Activated effector memory CD4-positive, alpha-beta T cell treated with Interleukin-2 at 50 U/mL for 16 hours (primary cell): ENCODE measurements around the gene SLC44A3.

ENCODE experiments used
- DNase-seq: peaks from one replicate; pipeline ENCODE4 v3.0.0-alpha.2; 2020

SLC44A3 gene

DNA sequence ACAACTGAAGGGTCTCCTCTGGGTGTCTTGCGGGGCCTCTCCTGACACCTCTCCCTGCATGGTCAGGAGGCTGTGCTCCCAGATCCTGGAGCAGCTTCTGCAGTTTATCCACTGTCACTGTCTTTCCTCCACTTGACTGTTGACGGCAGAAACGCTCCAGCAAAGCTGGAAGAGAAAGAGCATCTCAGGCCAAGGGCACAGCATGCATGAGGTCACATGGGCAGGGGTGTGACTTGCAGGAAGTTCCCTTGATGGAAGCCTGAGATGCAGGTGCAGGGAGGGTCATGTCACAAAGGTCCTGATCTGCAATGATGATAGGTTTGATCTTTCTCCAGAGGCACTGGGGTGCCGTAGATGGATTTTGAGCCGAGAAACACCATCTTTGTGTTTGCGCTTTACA, 23.3 kb downstream of the SLC44A3 start:
- no peak for DNase-seq

DNA sequence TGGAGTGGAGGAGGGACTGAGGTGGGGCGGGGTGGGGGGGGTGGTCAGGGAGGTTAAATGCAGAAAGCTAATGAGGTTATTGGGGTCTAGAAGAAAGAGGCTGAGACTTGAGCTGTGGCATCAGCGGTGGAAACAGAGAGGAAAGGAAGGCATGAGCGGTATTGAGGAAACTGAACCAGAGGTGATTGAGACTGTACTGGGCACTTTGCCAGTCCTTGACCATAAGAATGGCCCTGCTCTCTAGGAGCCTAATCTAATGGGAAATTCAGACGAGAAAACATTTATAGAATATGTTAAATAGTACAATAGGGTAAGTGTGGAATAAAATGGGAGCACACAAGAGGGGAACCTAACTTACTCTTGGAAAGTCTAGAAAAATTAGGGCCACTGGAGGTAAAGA, 23.7 kb downstream of the SLC44A3 start:
- DNase-seq, result no peak

DNA sequence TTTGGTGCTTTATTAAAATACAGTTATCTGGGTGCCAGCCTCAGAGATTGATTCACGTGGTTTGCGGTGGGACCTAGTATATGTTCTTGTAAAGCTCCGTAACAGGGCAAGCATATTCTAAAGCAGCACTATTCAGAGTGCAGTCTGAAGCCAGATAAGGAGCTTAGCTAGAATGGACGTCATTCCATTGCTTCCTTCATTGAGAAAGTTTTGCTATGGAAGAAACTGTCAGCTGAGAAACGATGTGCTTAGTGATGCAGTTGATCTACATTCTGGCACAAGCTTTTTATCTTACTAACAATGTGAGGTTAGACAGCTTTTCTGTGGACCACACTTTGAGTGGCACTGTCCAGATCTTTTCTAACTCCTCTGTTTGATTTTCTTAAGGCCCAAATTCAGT, 26.2 kb downstream of the SLC44A3 start:
- no peak for DNase-seq

DNA sequence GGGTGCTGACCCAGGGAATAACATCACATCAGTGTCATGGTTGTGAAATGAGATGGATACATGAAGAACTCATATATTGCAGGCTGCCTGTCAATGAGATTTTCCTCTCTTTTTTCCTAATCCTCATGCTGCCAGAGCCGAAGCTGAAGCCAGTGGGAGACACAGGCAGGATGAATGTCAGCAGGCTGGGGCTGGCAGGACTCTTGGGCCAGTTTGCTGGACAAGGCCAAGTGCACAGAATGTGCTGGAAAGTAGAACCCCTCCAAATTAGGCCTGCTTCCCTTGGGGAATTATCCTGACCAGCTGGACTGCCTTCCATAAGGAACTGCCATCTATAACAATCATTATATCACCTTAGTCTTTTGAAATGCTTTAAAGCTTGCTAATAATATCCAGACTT, 31.4 kb downstream of the SLC44A3 start:
- DNase-seq, result no peak

DNA sequence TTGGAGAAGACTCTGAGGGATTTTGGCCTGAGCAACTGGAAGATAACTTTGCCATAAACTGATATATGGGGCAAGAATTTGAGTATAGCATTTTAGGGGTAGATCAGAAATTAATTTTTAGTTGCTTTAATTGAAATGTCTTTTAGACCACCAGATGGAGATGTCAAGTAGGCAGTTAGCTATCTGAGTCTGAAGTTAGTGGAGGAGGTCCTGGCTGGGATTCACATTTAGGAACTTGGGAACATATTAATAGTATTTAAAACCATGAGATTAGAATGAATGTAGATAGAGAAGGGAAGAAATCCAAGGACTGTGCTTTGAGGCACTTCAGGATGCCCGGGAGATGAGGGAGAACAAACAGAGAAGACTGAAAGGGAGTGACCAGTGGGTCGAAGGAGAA, 32.6 kb downstream of the SLC44A3 start:
- no peak for DNase-seq

DNA sequence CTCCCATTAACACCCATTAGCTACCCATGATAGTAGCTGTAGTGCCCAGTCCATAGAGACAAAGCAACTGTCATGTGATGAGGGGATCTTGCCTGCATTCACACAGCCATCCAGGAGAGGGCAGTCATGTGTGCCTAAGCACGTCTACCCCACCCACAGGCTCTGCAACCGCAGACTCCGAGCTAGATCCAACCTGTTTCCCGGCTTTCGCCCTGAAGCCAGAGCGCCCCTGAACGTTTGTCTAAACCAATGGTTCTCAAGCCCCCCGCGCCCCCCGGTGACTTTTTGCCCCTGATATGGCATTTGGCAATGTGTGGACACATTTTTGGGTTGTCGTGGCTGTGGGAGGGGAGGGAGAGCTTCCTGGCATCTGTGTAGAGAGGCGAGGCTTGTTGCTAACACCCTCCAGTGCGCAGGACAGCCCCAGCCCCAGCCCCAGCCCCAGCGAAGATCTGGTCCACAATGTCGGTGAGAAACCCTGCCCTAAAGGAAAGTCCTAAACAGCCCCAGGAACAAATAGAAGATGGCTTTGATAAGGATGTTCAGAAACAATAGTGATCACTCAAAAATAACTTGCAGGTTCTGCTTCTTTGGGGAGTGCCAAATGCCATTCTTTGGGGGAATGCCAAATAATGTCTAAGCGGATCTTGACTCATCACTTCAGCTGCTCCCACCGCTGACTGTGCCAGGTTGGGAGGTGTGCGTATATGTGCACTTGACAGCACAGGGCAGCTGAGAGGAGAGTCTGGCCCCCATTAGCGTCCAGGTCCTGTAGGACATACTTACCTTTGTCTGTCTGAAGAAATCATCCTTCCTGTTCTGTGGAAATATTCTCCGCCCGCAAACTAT, 34.5 kb downstream of the SLC44A3 start:
- DNase-seq, result peak; percentile 58

DNA sequence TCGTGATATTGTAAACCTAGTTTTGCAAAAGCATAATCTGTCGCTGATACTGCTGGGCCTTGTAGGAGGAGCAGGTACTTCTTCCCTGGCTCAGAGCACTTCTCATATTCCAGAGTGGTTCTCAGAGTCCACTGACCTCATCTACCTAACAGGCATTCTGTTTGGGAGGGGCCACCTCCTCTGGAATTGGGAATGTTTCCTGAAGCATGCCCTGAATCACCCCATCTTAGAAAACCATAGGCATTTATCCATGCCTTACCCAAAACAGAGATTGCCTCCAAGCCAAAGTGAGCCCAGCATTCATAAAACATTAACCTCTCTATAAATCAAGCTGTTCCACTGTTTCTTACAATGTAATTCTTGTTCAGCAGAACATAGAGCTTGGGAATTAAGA, 35.1 kb downstream of the SLC44A3 start:
- no peak for DNase-seq

DNA sequence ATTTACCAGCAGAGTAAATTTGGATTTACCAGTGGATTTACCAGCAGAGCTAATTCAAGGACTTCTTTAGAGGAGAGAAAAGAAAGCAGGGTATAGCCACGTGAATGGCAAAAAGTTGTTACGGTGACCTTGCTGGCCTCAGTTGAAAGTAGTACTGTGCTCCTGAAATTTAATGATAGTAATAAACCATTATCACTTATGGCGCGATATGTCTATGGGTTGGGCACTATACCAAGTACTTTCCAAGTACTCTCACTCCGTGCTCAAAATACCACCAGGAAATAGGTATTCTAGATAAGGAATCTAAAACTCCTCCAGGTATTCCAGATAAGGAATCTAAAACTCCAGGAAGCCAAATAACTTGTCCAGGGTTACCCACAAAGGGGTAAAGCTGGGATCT, 35.8 kb downstream of the SLC44A3 start:
- no peak for DNase-seq

DNA sequence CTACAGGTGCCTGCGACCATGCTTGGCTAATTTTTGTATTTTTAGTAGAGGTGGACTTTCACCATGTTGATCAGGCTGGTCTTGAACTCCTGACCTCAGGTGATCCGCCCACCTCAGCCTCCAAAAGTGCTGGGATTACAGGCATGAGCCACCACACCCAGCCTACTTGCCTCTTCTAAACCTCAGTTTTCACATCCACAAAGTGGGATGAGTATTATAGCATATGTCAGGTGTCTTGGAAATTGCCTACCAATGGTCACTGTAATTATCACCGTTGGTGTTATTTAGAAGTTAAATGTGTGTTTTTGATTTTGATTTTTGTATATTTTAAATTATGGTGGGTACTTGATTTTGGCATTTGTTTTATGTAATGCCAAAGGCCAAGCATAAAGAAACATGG, 36.7 kb downstream of the SLC44A3 start:
- DNase-seq, result no peak

DNA sequence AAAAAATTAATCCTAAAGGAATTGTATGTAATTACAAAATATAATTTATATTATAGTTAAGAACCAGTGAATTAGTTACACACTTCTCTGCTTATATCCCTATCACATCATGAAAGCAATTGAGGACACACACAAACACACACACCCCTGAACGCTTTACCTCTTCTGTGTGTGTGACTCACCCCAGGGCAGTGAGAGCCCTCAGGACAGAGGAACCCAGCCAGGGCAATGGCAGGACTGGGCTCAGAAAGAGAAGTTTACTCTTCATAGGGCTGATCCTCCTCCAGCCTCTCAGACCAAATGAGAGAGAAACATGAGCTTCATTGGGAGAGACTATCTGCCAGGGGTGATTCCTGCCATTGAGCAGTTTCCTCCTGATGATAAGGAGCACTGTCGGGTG, 38.1 kb downstream of the SLC44A3 start:
- DNase-seq, result no peak

DNA sequence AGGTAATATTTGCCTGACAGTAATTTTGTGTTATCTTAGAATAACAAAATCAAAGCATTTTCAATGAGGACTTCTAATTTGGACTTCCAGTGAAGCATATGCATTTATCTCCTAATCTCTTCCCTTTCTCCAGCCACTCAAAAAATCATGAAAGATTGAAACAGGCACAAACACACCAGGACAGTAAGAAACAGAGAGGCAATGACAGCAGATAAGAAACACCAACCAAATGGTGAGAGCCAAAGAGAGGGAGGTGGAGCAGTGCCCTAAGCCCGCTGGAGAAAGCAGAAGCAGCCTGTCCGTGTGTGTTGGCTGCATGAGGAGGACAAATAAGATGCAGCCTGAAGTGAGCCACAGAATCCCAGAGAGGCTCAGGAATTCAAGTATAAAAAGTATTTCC, 39.0 kb downstream of the SLC44A3 start:
- DNase-seq, result no peak

DNA sequence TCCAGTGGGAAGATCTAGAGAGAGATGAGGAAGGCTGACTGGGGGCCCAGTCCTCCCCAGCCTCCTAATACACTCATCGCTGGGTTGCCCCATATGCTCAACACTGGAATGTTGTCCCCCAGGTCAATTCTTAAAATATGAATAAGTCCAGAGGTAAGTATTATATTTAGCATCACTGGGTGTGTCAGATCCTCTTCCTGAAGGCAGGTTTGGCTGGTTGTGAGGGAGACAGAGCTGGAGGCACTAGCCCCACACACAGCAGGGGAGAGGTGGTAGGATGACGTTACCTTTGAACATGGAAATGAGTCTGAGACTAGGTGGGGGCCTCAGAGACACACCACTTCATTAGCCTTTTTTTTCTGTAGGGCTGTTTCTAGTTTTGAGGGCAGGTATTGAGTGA, 42.6 kb downstream of the SLC44A3 start:
- DNase-seq, result no peak

DNA sequence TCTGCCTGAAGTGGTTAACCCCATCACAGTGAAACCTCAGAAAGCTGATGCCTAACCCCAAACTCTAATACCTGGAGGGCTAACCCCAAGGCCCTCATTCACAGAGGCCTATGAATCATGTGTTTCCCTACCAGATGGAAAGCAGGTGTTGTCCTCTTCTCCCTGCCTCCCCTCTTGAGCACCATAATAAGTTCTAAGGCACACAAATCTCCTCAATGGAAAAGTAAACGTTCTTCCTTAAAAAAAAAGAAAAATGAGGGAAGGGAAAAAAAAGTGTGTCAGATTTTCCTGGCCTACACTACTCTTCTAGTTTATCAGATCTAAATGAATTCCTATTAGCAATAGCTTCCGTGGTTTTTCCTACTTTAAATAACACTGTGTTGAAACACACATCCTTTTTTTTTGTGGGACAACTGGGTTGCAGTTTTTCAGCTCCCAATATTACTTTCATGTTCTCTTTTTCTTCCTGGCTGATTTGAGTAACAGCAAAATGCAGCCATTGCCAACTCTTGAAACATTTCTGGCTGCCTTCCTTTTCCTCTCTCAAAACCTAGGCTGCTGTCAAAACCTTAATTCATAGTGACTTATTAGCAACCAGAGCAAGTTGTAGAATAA, 43.2 kb downstream of the SLC44A3 start:
- DNase-seq, result no peak

DNA sequence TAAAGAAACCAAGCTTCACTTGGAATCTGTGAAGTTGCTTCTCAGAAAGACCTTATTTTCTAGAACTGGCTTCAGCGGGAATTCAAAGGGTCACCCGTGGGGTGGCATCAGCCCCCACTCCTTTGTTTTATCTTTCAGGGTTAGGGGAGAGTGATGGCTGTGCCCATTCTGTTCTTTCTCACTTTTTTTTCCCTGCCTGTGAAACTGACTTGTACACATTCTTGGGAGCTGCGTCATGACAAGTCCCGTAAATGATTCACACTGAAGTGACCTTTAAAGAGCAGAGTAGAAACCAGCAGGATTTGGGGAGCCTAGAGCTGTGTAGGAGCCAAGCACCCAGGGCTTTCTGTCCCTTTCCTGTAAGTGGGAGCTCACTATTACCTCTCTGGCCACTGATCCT, 43.8 kb downstream of the SLC44A3 start:
- no peak for DNase-seq

DNA sequence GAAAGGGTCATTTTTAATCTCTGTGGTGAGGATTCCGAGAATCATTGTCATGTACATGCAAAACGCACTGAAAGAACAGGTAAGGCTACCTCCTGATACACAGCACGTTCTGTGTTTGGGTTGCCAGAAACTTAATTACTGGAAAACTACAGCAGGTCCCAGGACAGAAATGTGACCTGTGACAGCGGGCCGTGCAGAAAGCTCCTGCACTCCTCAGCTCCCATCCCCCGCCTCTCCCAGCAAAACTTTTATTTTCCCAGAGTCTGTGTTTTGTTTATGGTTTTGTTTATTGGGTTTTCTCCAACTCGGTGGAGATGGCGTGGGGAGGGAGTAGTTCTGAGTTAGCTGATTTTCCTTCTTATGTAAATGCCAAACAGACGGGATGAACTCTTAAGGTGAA, 44.7 kb downstream of the SLC44A3 start:
- no peak for DNase-seq

DNA sequence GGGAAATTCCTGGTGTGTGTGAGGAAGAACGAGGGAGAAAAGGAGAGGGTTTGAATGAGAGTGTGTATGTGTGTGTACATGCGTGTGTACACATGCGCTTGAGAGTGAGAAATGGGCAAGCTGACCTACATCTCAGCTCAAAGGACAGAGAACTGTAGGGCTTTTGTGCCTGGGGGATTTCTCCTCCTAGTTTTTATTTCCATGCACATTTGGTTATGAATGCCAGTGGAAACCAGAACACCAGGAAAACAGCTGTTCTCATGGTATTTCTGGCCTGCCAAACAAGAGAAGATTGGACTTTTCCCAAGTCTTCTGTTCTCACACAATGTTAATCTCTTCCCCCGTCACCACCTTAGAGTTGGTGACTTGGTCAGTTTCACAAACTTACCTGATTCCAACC, 45.2 kb downstream of the SLC44A3 start:
- DNase-seq, result no peak

DNA sequence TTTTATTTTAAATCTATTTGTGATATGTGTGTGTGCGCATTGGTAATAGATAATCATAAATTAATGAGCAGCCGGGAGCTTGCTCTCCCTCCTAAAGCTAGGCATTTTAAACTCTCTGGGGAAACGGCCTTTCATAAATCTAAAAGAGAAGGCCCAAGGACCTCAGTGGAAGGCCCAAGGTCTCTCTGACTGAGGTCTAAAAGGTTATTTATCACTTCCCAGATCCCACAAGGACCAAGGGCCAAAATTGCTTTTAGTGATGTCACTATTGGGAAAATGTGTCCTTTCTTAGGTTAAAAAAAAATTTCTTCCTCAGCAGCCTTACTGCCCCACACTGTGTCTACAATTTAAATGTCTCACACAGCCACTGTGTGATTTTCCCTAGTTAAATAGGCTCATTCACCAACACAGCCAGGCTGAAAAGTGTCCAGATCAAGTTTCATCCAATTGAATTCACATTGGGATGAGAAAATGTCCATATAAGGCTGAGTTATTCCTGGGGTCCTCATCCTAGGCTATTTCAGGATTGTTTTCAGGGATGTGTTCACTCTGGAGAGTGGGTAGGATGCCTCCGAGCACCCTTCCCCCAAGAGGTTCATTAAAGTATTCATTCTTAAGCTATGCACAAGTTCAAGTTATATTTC, 46.1 kb downstream of the SLC44A3 start:
- DNase-seq, result no peak

DNA sequence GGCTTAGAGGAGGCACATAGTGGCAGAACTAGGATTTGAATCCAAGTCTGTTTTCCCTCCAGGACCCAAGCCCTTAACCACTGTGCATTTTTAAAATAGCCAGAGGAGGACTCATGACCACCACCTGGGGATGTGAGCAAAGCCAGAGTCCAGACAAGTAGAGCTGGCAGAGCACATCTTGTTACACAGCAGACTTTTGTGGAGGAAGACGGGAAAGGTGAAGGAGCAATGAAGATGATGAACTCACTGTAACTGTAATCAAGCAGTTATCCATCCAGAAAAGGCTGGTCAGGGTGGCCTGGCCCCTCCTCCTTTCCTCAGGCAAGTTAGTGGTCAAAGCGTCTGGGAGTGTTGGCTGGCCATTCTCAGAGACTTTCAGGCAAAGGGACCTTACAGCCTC, 50.9 kb downstream of the SLC44A3 start:
- no peak for DNase-seq

DNA sequence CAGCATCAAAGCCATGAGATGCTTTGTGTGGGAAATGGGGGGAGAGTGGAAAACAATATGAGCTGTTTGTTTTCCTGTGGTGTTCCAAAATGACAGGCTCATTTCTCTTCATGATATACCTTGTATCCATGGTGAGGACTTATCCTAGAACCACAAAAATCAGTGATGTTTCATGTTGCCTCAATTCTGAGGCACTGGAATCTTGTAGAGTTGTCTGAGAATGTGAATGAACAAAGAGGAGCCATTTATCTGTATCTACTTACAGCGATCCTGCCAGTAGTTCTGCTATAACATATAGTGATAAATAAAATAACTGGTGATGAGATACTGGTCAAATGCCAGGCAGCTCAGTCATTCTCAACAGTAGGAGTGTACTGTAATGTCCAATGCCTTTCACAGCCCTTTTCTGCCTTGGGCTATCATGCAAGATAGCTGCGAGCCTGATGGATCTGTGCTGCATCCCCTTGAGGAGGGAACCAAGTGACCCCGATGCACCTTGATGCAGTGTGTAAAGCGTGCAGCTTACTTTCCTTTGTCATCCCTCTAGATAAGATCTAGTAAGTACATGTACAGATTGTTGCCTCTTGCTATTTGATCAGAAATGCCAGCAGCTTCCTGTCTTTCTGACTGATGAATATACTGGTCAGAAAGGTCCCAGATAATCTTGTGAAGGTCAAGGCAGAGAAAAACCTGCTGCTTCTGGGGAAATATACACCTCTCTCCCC, 52.8 kb downstream of the SLC44A3 start:
- DNase-seq, result no peak

DNA sequence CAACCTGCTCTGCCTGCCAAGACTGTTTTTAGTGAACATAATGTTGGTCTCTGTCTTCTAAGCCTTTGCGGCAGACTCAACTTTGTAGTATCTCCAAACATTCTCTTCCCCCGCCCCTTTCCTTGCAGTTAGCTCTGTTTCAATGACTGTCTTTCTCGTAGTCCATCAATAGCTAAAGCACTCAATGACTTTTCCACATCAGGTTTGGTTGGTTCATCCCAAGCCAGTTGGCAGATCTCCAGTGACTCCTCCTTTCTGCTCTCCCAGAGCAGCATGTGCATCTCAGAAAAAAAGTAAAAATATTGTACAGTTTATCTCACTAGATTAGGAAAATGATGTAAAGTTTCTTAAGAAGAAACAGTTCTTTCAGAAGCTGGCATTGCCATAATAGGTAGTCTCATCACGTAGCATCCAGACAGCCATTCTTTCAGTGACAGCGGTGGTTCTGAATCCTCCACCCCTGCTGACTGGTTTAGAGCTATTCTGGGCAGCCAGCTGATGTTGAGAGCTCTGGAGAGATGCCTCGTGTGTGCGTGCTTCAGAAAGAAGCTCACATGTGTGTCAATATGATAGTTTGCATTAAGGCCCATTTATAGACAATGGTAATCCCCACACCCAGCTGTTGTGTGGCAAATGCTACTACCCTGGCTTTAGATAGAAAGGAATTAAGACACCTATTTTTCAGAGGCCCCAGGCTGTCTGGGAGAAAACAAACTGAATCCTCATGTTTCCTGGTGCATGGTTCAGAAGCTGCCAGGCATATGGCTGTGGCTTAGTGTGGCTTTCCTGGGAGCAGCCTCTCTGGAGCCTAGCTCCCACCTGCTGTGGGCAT, 53.6 kb downstream of the SLC44A3 start:
- no peak for DNase-seq

DNA sequence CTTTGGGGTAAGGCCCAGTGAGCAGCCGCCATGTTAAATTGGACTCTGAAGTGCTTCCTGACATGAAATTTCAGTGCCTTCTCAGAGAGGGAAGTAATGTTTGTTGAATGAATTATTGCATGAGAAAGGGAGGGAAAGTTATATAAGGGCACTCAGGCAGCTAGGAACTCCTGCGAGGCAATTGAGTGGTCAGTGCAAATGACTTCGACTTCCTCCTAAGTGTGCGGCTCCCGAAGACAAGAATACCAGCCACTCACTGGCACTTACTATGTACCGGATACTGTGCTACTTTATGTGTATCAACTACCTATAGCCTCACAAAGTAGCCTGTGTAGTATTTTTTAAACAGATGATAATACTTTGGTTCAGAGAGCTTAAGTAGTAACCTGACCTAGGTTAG, 54.3 kb downstream of the SLC44A3 start:
- DNase-seq, result no peak

DNA sequence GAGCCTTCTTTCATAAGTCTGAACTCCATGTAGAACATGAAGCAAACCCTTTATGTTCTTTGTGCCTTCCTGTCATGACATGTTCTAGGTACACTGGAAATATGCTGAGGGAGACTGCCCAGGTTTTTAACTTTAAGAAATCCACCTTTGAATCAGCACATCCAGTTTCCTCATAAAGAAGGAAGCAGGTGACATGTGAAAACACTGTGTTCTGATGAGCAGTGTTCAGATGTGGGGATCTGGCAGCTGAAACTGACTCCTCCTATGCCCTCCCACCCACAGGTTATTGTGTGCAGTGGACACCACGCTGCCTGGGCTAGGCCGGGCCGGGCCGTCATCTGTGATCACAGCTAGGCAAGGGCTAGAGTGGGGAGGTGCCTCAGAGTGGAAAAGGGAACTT, 55.6 kb downstream of the SLC44A3 start:
- no peak for DNase-seq

DNA sequence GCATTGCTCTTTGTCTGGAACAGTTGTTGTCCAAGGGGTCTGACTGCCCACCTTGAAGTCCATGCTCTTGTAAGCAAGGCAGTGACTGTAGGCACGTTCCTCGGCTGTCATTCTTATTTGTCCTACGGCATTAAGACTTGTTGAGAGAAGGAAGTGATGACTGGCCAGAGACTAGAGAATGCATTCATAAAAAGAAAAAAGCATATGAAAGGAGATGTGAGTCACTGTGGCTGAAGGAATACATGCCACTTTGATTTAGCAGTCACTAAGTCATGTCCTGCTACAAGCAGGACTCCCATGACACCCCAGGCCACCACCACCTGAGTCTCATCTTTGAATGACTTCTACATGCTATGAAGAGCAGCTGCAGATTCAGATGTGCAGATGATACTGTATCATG, 56.2 kb downstream of the SLC44A3 start:
- no peak for DNase-seq
